Measurements from ENCODE around the gene SLC1A7. TPM values are rescaled to one million over a fixed set of nuclear protein-coding genes. Genes with fewer than 3 reads are reported as not detected.

Gene SLC1A7
- total and polyA plus RNA-seq, 2 experiments from 2014 or later = not detected

GRCh38 chr1:53172426-53173128 lies 30.1 kb upstream of the SLC1A7 start:
- no peaks in the 10 kb centered on the region for H3K79me2 ChIP-seq (replicated peaks; ENCODE audit: insufficient read depth)
- H3K36me3 ChIP-seq (ENCODE audit: insufficient read depth) = no peaks in the 10 kb centered on the region
- H4K20me1 ChIP-seq (replicated peaks; ENCODE audit: insufficient read depth) = no peaks in the 10 kb centered on the region
- Mint-ChIP-seq H3K36me3 (ENCODE audit: low read depth) (no peaks in the 10 kb centered on the region), H3K27ac (no peak overlapping the region), H3K9me3 (no peaks in the 10 kb centered on the region), H3K4me1 (peaks cover 32% of the 10 kb centered on the region), H3K27me3 (ENCODE audit: insufficient read depth, low read depth, poor library complexity) (peaks cover 11% of the 10 kb centered on the region), H3K4me3 (no peak overlapping the region)
- H3K27me3 ChIP-seq (ENCODE audit: insufficient read depth) = no peaks in the 10 kb centered on the region
- no peaks in the 10 kb centered on the region for H3F3A ChIP-seq (replicated peaks; ENCODE audit: low read depth)
- no peak overlapping the region for H3K4me2 ChIP-seq
- no peaks in the 10 kb centered on the region for H3K9me2 ChIP-seq (ENCODE audit: insufficient read depth)
- ATAC-seq = peak; percentile 28
- no peak overlapping the region for H3K4me3 ChIP-seq
- peak overlapping the region; percentile 73 for H2AFZ ChIP-seq
- H3K27ac ChIP-seq (ENCODE audit: low read depth) = no peak overlapping the region
- DNase-seq (ENCODE audit: low spot score) = peak; percentile 39
- TF ChIP-seq REST (IDR thresholded peaks at IDR 0.05; ENCODE audit: unreplicated experiment) = no peak
- TF ChIP-seq ZNF114 (CRISPR knock-in tag; IDR thresholded peaks at IDR 0.05) = no peak
- peak in 1 of 2 experiments; percentile 51; a peak in 2 of 4 replicates for TF ChIP-seq CTCF (conservative IDR thresholded peaks at IDR 0.05; ENCODE audit: low read depth in 2 of 2)
- TF ChIP-seq ZNF331 (CRISPR knock-in tag; IDR thresholded peaks at IDR 0.05; ENCODE audit: low read depth) = no peak
- no peak for TF ChIP-seq ETS1 (IDR thresholded peaks at IDR 0.05)
- peaks cover 10% of the 10 kb centered on the region; the same call in 1 of the 2 replicates for H3K4me1 ChIP-seq (ENCODE audit: insufficient read depth)

GRCh38 chr1:53166912-53167311 lies 24.5 kb upstream of the SLC1A7 start:
- peaks cover 9% of the 10 kb centered on the region for H3K27me3 Mint-ChIP-seq (ENCODE audit: insufficient read depth, low read depth, poor library complexity)
- no peak overlapping the region for H2AFZ ChIP-seq
- no peaks in the 10 kb centered on the region for H3K36me3 Mint-ChIP-seq (ENCODE audit: low read depth)

More at GRCh38 chr1:53166912-53167311, 24.5 kb upstream of the SLC1A7 start:
- no peak overlapping the region for H3K4me2 ChIP-seq
- H3K27ac Mint-ChIP-seq = no peak overlapping the region
- H3K79me2 ChIP-seq (replicated peaks; ENCODE audit: insufficient read depth) = no peaks in the 10 kb centered on the region
- no peaks in the 10 kb centered on the region for H3K27me3 ChIP-seq (ENCODE audit: insufficient read depth)
- peaks cover 26% of the 10 kb centered on the region for H3K4me1 Mint-ChIP-seq
- no peak overlapping the region for H3K4me3 Mint-ChIP-seq
- no peak overlapping the region for H3K27ac ChIP-seq (ENCODE audit: low read depth)
- 0 out of 2 replicates have a peak, but pooled peaks cover 3% of the 10 kb centered on the region for H3F3A ChIP-seq (replicated peaks; ENCODE audit: low read depth)
- H4K20me1 ChIP-seq (replicated peaks; ENCODE audit: insufficient read depth) = no peaks in the 10 kb centered on the region
- TF ChIP-seq JUNB (IDR thresholded peaks at IDR 0.05; ENCODE audit: unreplicated experiment) = no peak
- no peak for ATAC-seq
- H3K4me3 ChIP-seq = no peak overlapping the region
- DNase-seq (ENCODE audit: low spot score) = no peak
- no peaks in the 10 kb centered on the region for H3K36me3 ChIP-seq (ENCODE audit: insufficient read depth)
- peaks cover 28% of the 10 kb centered on the region for H3K4me1 ChIP-seq (ENCODE audit: insufficient read depth)
- H3K9me2 ChIP-seq (ENCODE audit: insufficient read depth) = no peaks in the 10 kb centered on the region
- H3K9me3 Mint-ChIP-seq = no peaks in the 10 kb centered on the region
